Liver (tissue), 9 donors: Measurements from ENCODE around the gene SYNJ2. TPM values are rescaled to one million over a fixed set of nuclear protein-coding genes. Genes with fewer than 3 reads are reported as not detected.

Experiments
- DNase-seq: peaks from one replicate; pipeline ENCODE4 v3.0.0-alpha.2; 2017; ENCODE audit warnings: low spot score
- H3K27ac ChIP-seq, 2 donors: one replicate each; pipeline ENCODE4 v1.7.0; 2013; ENCODE audit warnings: inconsistent platforms in 2 of 2, low read length in 2 of 2, control low read depth in 1 of 2, low read depth in 1 of 2, mild to moderate bottlenecking in 1 of 2
- H3K27me3 ChIP-seq, 4 donors: one replicate each; pipeline versions ENCODE4 v1.6.1 to v1.7.0; 2013; ENCODE audit warnings: low read length in 3 of 4, inconsistent platforms in 1 of 4, mild to moderate bottlenecking in 1 of 4, moderate library complexity in 1 of 4; ENCODE audit not compliant: control insufficient read depth in 4 of 4, insufficient read depth in 4 of 4
- H3K36me3 ChIP-seq, 4 donors: one replicate each; pipeline versions ENCODE4 v1.6.1 to v1.7.0; 2013; ENCODE audit warnings: low read length in 3 of 4, mild to moderate bottlenecking in 3 of 4, low read depth in 1 of 4, moderate library complexity in 1 of 4; ENCODE audit not compliant: control insufficient read depth in 4 of 4, insufficient read depth in 3 of 4
- H3K4me1 ChIP-seq, 4 donors: one replicate each; pipeline versions ENCODE4 v1.6.1 to v1.7.0; 2013; ENCODE audit warnings: low read length in 3 of 4, mild to moderate bottlenecking in 3 of 4, moderate library complexity in 1 of 4; ENCODE audit not compliant: control insufficient read depth in 4 of 4, insufficient read depth in 4 of 4
- H3K4me3 ChIP-seq, 3 donors: one replicate each; pipeline versions ENCODE4 v1.6.1 to v1.7.0; 2013; ENCODE audit warnings: low read length in 3 of 3, control low read depth in 1 of 3, low read depth in 1 of 3, mild to moderate bottlenecking in 1 of 3
- H3K9ac ChIP-seq, 2 donors: one replicate each; pipeline ENCODE4 v1.7.0; 2013; ENCODE audit warnings: low read length in 2 of 2, mild to moderate bottlenecking in 2 of 2, moderate library complexity in 2 of 2, control low read depth in 1 of 2, low read depth in 1 of 2
- H3K9me3 ChIP-seq, 4 donors: one replicate each; pipeline versions ENCODE4 v1.6.1 to v1.7.0; 2013; ENCODE audit warnings: low read length in 3 of 4; ENCODE audit not compliant: control insufficient read depth in 4 of 4
- ATF3 ChIP-seq: IDR thresholded peaks from 2 replicates; pipeline ENCODE4 v1.6.1; 2016; ENCODE audit warnings: antibody characterized with exemption
- CTCF ChIP-seq: fragments of 150-350 bp; IDR thresholded peaks from 2 replicates; pipeline ENCODE4 v1.5.1; 2017; ENCODE audit warnings: improper control_type of control experiment, low read depth, low read length; ENCODE audit not compliant: missing input control
- EGR1 ChIP-seq, 2 donors: IDR thresholded peaks; 2 replicates each; pipeline ENCODE4 v1.6.1; 2016 to 2018; ENCODE audit warnings: antibody characterized with exemption in 2 of 2, low read depth in 2 of 2
- FOXA1 ChIP-seq: IDR thresholded peaks from 2 replicates; pipeline ENCODE4 v1.6.1; 2016; ENCODE audit warnings: antibody characterized with exemption
- FOXA2 ChIP-seq: IDR thresholded peaks from 2 replicates; pipeline ENCODE4 v1.6.1; 2016; ENCODE audit warnings: antibody characterized with exemption
- GABPA ChIP-seq, 2 donors: IDR thresholded peaks in 1 of 2; conservative IDR thresholded peaks in 1 of 2; 2 replicates each; pipeline ENCODE4 v1.6.1; 2016; ENCODE audit warnings: antibody characterized with exemption in 2 of 2, mild to moderate bottlenecking in 1 of 2, moderate library complexity in 1 of 2
- HNF4G ChIP-seq: IDR thresholded peaks from 2 replicates; pipeline ENCODE4 v1.6.1; 2016; ENCODE audit warnings: antibody characterized with exemption
- JUND ChIP-seq, 2 donors: IDR thresholded peaks; 2 replicates each; pipeline ENCODE4 v1.6.1; 2016; ENCODE audit warnings: antibody characterized with exemption in 2 of 2
- MAX ChIP-seq: IDR thresholded peaks from 2 replicates; pipeline ENCODE4 v1.6.1; 2016; ENCODE audit warnings: antibody characterized with exemption
- RAD21 ChIP-seq, 2 donors: IDR thresholded peaks; 2 replicates each; pipeline ENCODE4 v1.6.1; 2016; ENCODE audit warnings: antibody characterized with exemption in 2 of 2, mild to moderate bottlenecking in 2 of 2
- REST ChIP-seq: IDR thresholded peaks from 2 replicates; pipeline ENCODE4 v1.6.1; 2016; ENCODE audit warnings: antibody characterized with exemption, mild to moderate bottlenecking
- RXRA ChIP-seq, 2 donors: IDR thresholded peaks; 2 replicates each; pipeline ENCODE4 v1.6.1; 2017 to 2018; ENCODE audit warnings: antibody characterized with exemption in 2 of 2, mild to moderate bottlenecking in 1 of 2
- SP1 ChIP-seq: IDR thresholded peaks from 2 replicates; pipeline ENCODE4 v1.6.1; 2018; ENCODE audit warnings: antibody characterized with exemption, mild to moderate bottlenecking
- TAF1 ChIP-seq: conservative IDR thresholded peaks from 2 replicates; pipeline ENCODE4 v1.6.1; 2016; ENCODE audit warnings: antibody characterized with exemption, mild to moderate bottlenecking
- YY1 ChIP-seq: IDR thresholded peaks from 2 replicates; pipeline ENCODE4 v1.6.1; 2016; ENCODE audit warnings: antibody characterized with exemption, mild to moderate bottlenecking
- ZBTB33 ChIP-seq: IDR thresholded peaks from 2 replicates; pipeline ENCODE4 v1.6.1; 2016; ENCODE audit warnings: antibody characterized with exemption
- WGBS: extraction: QIAGEN DNeasy Blood & Tissue Kit; methylation state at CpG from one replicate; pipeline ENCODE4 v1.1.7; 2013; 5-methylcytosine and 5-hydroxymethylcytosine counted together
- polyA plus RNA-seq, 2 donors: library from polyadenylated mRNA; stranded (reverse) in 1 of 2; unstranded in 1 of 2; fragments of 200-250 nt in 1 of 2; fragments of >200 nt in 1 of 2; fragmentation: Nextera tagmentation in 1 of 2; extraction: Ambion mirVana in 1 of 2; gene quantifications; one replicate each; pipeline versions ENCODE4 v1.2.1 to v1.2.3, GENCODE V29; 2013 to 2015
- total RNA-seq, 2 donors: library from RNA; depleted of rRNA; stranded (reverse); fragments of >200 nt; gene quantifications; one replicate each; pipeline ENCODE4 v1.2.3, GENCODE V29; 2014
- donor health status: healthy.
- donor health status: healthy.
- donor health status: healthy.
- donor health status: healthy.
- donor health status: healthy.

SYNJ2 gene
- total and polyA plus RNA-seq, 4 donors: 2.4 to 8.9 (median 3.2) TPM

GRCh38 chr6:158013904-158014504 lies 32.3 kb downstream of the SYNJ2 start:
- no peak overlapping the region for H3K4me3 ChIP-seq
- H3K36me3 ChIP-seq: peaks cover 0 to 5% (median 0%) of the 10 kb centered on the region in 4 donors
- no peak for DNase-seq
- peaks cover 3 to 26% (median 12%) of the 10 kb centered on the region in 4 donors for H3K4me1 ChIP-seq
- H3K27me3 ChIP-seq: no peaks in the 10 kb centered on the region
- peaks cover 0 to 2% (median 0%) of the 10 kb centered on the region in 4 donors for H3K9me3 ChIP-seq
- WGBS: 74% methylated on average over 4 of the region's 4 CpGs
- no peak overlapping the region for H3K9ac ChIP-seq
- TF ChIP-seq HNF4G (no peak), MAX (no peak), JUND (IDR thresholded peaks at IDR 0.05) (no peak), GABPA (IDR thresholded peaks at IDR 0.05 in 1 of 2, conservative IDR thresholded peaks at IDR 0.05 in 1 of 2) (no peak), RXRA (IDR thresholded peaks at IDR 0.05) (no peak), YY1 (no peak), REST (no peak), FOXA1 (no peak), TAF1 (no peak), ATF3 (no peak), ZBTB33 (no peak), SP1 (no peak), FOXA2 (no peak)
- H3K27ac ChIP-seq: no peak overlapping the region

- H3K36me3 ChIP-seq: peaks cover 0 to 5% (median 0%) of the 10 kb centered on the region in 4 donors
- no peak overlapping the region for H3K4me3 ChIP-seq
- peaks cover 3 to 20% (median 6%) of the 10 kb centered on the region in 4 donors for H3K4me1 ChIP-seq
- H3K27ac ChIP-seq: no peak overlapping the region
- no peaks in the 10 kb centered on the region for H3K27me3 ChIP-seq
- peaks cover 0 to 2% (median 0%) of the 10 kb centered on the region in 4 donors for H3K9me3 ChIP-seq
- no peak overlapping the region for H3K9ac ChIP-seq
- 97% methylated on average over 6 of the region's 6 CpGs for WGBS
- no peak for DNase-seq
- TF ChIP-seq JUND (IDR thresholded peaks at IDR 0.05): no peak
- TF ChIP-seq HNF4G: no peak
- no peak for TF ChIP-seq ZBTB33
- no peak for TF ChIP-seq RAD21 (IDR thresholded peaks at IDR 0.05)
- no peak for TF ChIP-seq TAF1
- TF ChIP-seq MAX: no peak
- TF ChIP-seq REST: no peak
- no peak for TF ChIP-seq EGR1 (IDR thresholded peaks at IDR 0.05; ENCODE audit: low read depth in 2 of 2)
- TF ChIP-seq SP1: no peak
- no peak for TF ChIP-seq CTCF
Measured at GRCh38 chr6:158014505-158015187, 33.0 kb downstream of the SYNJ2 start.
